Pulmonary artery endothelial cell (primary cell): ENCODE measurements around the gene OR51E1. TPM values are rescaled to one million over a fixed set of nuclear protein-coding genes. Genes with fewer than 3 reads are reported as not detected.
A peak's percentile ranks its signal among the peaks of the same experiment; 100 is the strongest.

ENCODE experiments used
- DNase-seq: peaks from one replicate; pipeline ENCODE4 v3.0.0-alpha.2; 2011; ENCODE audit warnings: low read depth, low spot score
- total RNA-seq: library from RNA; depleted of rRNA; stranded (reverse); fragments of >200 nt; gene quantifications from 2 replicates; pipeline ENCODE4 v1.2.3, GENCODE V29; 2014

The OR51E1 gene, protein sequence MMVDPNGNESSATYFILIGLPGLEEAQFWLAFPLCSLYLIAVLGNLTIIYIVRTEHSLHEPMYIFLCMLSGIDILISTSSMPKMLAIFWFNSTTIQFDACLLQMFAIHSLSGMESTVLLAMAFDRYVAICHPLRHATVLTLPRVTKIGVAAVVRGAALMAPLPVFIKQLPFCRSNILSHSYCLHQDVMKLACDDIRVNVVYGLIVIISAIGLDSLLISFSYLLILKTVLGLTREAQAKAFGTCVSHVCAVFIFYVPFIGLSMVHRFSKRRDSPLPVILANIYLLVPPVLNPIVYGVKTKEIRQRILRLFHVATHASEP
- not detected in 2 replicates for total RNA-seq

GRCh38 chr11:4643682-4644081 is at the start of gene OR51E1:
OR51E1 (plus strand) TSS chr11:4643982; CDS start chr11:4652527, 8,545 bp downstream.
- no peak for DNase-seq

DNA sequence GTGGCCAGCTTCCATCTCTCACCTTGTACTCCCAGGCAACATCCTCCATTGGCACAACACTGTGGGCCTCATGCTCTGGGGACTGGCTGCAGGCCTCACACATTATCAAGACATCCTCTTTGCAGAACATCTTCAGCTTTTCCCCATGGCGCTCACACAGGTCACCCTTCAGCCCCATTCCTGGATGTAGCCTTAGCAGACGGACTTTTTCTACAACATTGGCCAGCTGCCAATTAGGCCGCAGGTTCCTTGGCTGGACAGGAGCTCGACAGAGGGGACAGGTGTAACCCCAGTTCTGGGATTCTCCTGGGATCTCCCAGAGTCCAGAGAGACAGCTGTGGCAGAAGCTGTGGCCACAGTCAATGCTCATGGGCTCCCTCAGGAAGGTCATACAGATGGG is 38.7 kb upstream of the OR51E1 start:
- no peak for DNase-seq

- DNase-seq = no peak
Measured at GRCh38 chr11:4606231-4607015, 37.4 kb upstream of the OR51E1 start.

DNA sequence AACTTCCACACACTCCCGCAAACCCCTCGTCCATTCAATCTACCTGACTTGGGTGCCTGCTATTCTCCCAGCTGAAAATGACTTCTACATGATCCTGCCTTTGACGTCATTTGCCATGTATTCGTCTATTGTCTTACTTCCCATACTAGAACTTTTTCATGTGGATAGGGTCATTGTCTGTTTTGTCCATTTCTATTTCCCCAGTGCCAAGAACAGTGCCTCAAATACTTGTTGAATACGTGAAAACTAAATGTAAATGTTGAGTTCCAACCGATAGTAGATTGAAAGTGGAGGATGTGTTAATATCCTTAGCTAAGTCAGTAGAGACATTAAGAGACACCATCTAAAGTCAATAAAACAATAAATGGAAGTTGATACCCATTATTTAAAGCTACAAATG is 36.7 kb upstream of the OR51E1 start:
- DNase-seq = no peak

DNA sequence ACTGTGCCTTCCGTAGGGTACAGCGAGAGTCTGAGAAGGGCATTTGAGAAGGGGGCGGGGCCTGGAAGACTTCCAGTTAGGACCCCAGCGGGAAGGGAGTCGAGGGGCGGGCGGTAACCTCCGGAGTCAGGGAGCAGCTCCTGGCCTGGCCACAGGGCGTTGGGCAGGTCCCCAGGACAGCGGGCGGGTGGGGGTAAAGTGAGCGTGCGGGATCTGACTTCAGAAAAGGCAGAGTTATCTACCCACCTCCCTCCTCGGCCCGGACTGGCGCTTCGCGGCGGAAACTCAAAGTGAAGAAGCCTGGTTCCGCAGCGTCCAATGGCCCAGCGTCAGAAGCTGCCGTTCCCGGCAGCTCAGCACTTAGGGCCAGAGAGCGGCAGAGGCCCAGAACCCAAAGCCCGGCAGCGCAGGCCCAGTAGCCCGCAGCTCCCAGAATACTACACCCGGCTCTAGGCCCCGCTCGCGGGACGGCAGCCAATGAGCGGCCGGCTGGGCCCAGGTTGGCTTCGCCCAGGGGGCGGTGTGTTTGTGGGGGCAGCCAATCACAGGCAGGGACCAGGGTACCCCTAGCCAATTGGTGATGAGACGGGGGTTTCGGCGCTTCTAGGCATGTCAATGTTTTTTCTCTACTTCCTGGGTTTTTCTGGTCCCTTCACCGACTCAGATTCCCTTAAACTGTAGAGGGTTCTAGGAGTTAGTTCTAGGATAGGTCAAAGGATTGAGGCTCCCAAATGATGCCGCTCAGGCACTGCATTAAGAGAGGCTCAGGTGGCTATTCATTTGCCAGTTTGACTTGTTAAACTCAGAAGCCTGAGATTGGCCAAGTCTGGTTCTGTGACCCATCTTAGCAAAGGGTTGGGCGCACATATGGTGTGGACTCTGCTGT is 35.8 kb upstream of the OR51E1 start, which contains the start of gene TRIM68:
Gene TRIM68 (minus strand): TSS at position 451 of the 886 bp plus-strand sequence. CDS start 2,727 bp downstream, outside the sequence.
- DNase-seq = peak; percentile 75

DNA sequence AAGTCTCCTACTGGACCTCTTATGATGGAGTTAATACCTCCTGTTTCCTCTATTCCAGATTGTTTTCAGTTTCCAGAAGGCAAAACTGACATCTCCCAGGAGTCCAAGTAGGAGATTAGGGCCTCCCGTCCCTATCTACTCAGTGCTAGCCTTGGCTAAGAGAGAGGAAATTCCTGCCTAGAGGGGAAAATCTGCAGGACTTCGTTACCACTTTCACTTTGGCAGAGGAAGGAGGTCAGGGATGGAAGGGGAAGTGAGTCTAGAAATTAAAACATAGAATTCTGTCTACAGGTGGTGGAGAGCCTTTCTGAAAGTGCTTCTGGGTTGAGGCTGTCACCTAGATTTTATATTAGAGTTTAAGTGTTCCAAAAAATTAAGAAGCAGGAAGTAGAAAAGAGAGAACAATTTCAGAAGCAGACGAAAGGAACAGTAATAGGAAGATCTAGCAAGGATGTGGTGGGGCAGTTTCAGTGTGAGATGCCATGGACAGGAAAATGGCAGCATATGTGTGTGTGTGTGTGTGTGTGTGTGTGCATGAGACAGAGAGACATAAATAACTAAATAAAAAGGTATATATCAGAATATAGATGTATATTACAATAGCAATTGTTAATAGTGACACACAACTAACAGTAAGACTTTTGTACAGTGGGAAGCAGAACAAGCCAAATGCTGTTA is 33.4 kb upstream of the OR51E1 start:
- no peak for DNase-seq

GRCh38 chr11:4611986-4612385 is 31.8 kb upstream of the OR51E1 start:
- no peak for DNase-seq

DNA sequence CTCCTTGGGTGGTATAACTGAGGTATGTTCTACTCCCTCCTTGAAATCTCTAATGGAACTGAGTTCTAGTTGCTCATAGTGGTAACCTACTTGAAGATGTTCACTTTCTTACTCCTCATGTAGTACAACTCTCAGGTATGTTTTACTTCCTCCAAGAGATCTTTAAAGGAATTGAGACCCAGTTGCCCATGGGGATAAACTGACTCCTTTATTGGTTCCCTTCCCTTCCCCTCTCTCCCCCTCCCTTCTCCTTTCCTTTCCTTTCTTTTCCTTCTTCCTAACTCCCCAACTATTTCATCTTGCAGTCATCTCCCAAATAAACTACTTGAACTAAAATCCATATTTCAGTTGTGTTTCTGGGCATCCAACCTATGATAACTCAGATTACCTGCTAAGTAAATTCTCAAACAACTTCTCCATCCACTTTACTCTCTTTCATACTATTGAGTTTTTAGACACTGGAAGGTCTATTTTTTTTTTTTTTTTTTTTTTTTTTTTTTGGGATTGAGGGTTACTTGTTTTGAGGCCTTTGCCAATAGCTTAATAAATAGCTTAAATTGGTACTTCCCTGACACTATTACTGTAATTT is 27.8 kb upstream of the OR51E1 start:
- no peak for DNase-seq

DNA sequence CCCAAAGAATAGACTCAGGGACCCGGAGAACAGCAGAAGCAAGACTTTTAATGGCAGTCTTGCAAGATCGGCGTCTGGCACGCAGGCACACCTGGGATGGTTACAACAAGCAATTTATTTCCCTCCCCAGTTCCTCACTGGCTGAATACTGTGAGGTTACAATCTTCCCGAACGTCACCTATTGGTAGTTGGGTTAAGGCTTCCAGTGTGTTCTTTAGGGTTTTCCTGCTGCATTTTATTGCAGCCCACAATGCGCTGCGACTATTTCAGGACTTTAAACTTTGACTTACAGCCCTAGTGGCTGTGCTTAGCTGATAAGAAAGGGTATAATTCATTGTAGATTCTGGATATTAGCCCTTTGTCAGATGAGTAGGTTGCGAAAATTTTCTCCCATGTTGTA is 24.3 kb upstream of the OR51E1 start:
- no peak for DNase-seq

DNA sequence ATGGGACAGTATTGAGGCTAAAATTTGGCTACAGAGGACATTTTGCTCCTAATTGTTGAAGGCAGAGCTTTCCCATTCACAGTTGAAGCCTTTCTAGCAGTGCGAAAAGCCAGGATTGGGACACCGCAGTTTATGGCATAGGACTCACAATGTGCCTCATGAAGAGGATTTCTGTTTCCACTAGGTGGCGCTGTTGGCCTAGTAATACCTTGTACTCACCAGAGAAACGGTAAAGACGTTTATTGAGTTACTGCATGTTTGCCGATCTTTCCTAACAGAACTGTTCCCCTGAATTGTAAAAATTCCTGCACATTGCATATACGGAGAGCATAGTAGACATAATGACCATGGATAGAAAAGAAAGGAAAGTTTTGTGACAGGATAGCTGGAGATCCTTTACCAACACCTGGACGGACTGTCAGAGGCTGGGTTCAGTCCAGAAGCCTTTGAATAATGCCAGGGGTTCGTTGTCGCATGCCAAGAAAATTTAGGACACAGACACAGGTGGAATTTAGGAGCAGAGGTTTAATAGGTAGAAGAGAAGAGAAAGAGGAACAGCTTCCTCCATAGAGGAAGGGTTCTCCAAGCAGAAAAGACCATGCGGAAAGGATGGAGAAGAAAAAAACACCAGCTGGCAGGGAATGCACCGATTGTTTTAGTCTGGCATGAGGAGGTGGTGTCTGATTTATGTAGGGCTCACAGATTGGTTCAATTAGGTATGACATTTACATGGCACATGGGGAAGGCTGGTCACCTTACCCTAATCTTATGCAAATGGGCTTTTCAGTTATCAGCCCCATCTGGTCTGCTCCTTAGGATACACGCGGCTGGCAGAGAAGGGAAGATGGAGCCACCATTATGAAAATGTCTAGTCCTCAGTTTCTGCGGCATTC is 17.3 kb upstream of the OR51E1 start:
- DNase-seq = no peak

DNA sequence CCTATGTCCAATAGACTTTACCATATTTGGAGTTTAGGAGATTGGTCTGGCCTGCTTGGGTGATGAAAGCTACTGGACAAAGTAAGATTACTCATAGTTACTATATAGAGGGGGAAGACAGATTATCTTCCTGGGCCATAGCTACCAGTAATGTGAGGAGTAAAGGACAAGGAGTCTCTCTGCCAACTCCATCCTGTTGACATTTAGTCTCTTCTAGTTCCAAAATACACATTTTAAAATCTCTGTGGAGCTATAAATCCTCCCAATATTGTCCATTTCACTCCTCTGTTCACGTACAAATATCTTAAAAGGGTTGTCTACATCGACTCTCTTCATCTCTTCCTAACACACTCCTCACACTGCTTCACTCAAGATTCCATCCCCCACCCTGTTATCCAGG is 7.6 kb upstream of the OR51E1 start:
- DNase-seq = no peak

- DNase-seq = peak; percentile 13
Measured at GRCh38 chr11:4636962-4637661, 6.7 kb upstream of the OR51E1 start, which contains the start of gene OR51D1. OR51D1 (plus strand) TSS chr11:4637477; CDS start chr11:4639791, 2,314 bp downstream.

DNA sequence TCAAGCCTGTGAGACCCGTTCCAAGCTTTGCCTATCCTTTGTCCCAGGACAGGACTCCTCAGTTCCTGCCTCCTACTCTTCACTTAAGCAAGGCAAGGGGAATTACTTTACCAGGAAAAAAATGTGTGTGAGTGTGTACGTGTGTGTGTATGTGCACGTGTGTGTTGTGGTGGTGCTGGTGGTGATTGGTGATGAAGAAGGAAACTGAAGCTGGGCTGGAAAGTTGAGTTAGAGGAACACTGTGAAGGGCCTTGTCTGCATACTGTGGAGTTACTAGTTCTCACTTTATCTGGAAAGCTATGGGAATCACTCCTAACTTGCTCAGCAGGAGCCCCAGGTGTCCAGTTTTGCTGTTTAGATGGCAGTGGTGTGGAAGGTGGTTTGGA is 6.1 kb upstream of the OR51E1 start:
- no peak for DNase-seq

- DNase-seq = no peak
Measured at GRCh38 chr11:4639931-4640330, 3.9 kb upstream of the OR51E1 start.

DNA sequence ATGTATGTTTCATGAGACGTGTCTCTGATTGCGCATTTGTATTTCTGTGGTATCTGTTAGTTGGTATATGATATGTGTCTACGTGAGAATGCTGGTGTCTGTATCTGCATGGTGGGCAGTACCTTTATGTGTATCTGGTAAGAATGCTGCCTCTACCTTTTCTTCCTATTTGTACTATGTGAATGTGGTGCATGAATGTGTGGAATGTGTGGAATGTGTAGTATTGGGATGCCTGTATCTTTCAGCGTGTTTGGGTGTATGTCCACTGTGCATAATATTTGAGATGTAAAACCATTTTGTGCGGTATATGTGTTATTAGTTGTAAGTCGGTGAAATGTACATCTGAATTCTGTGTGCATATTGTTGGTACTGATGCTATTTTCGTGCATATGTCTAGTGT is 2.3 kb upstream of the OR51E1 start:
- DNase-seq = no peak

GRCh38 chr11:4642043-4642442 is 1.7 kb upstream of the OR51E1 start:
- no peak for DNase-seq

DNA sequence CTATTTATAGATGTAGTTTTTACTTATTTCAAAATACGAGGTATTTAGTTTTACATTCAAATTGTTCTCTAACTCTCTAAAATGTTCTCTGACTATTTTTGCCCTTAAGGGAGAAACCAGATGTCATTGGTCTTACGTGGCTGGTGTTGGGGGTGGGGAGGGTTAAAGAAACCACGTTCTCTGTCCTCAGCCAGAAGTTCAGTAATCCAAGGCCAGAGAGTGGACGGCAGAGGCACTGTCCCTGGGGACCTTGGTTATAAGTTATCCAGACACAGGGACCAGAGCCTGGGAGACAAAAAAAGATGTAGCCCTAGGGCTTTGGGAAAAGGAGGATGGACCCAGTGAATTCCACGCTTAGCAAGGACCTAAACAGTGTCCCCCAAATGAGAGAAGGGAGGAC is 706 bp upstream of the OR51E1 start:
- no peak for DNase-seq

DNA sequence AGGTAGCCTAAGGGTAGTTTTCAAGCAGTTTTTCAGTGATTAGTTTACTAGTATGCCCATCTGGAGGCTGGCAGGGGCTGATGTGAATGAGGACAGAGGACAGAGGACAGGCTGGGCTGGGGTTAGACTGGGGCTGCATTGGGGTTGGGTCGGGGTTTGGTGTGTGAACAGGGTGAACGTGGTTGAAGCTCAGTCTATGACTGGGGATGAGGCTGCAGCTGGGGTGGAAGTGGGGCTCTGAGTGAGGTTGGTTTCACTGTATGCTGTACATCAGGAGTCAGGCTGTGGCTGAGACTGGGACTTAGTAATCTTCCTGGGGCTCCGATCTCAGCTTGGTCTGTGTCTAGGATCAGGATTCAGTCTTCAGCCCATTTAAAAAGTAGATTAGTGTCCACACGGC is 451 bp downstream of the OR51E1 start:
- no peak for DNase-seq

DNA sequence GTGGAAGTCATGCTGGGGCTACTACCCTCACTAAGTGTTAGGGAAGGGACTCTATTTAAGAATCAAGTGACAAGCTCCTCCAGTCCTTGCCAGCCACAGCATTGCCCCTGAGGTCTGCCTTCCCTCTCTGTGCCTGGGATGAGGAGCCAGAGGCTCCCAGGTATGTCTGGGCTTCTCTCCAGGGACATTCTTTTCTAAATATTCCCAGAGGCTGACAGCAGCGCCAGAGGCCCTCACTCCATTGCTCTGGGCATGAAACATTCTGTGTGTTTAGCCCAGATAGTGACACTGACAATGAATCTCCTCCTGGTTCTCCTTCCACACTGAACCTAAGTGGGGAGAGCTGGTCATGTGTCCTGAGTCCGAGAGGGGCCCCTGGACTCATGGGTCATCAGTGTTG is 2.2 kb downstream of the OR51E1 start:
- DNase-seq = no peak
